SW480 (cell line): ENCODE results near the gene RNF7.
"Not testable (repeated sequence)": the region's sequence is repeated elsewhere in the genome, so short reads cannot be mapped to it uniquely, and the experiment has no call there.

Experiments used
- DNase-seq: peaks from one replicate; pipeline ENCODE4 v3.0.0-alpha.2; 2016; ENCODE audit warnings: low spot score

Gene RNF7

GRCh38 chr3:141782386-141782932, 44.4 kb downstream of the RNF7 start:
- DNase-seq = peak; percentile 25

- DNase-seq = no peak
Observed at GRCh38 chr3:141783632-141784031, 45.5 kb downstream of the RNF7 start.

GRCh38 chr3:141784096-141784495, 46.0 kb downstream of the RNF7 start:
- DNase-seq = no peak

GRCh38 chr3:141784531-141784930, 46.4 kb downstream of the RNF7 start:
- no peak for DNase-seq

GRCh38 chr3:141788149-141788548, 50.1 kb downstream of the RNF7 start:
- no peak for DNase-seq

GRCh38 chr3:141788750-141789149, 50.7 kb downstream of the RNF7 start:
- DNase-seq = not testable (repeated sequence)

- DNase-seq = peak; percentile 19
Observed at GRCh38 chr3:141789281-141789680, 51.2 kb downstream of the RNF7 start.

- no peak for DNase-seq
Observed at GRCh38 chr3:141790171-141790570, 52.1 kb downstream of the RNF7 start.

GRCh38 chr3:141792495-141792894, 54.4 kb downstream of the RNF7 start:
- no peak for DNase-seq

- DNase-seq = no peak
Observed at GRCh38 chr3:141793476-141794260, 55.6 kb downstream of the RNF7 start.

- no peak for DNase-seq
Observed at GRCh38 chr3:141795276-141795675, 57.2 kb downstream of the RNF7 start.

GRCh38 chr3:141795741-141796080, 57.6 kb downstream of the RNF7 start:
- no peak for DNase-seq

- DNase-seq = no peak
Observed at GRCh38 chr3:141796081-141796888, 58.2 kb downstream of the RNF7 start.
